AG04450 (cell line): ENCODE results near the gene JMJD8. TPM values are rescaled to one million over a fixed set of nuclear protein-coding genes. Genes with fewer than 3 reads are reported as not detected.
A peak's percentile ranks its signal among the peaks of the same experiment; 100 is the strongest.

Source experiments
- CTCF ChIA-PET: fragments of 300-600, 350-600 bp; formaldehyde crosslinking; extraction: SDS; loops from one replicate; lab custom pipeline; 2022; ENCODE audit warnings: antibody characterized with exemption, inconsistent platforms; lab: Charles Lee
- POLR2A ChIA-PET: fragments of 350-600 bp; formaldehyde crosslinking; extraction: SDS; loops from one replicate; lab custom pipeline; 2021; ENCODE audit warnings: antibody characterized with exemption, inconsistent platforms; lab: Yijun Ruan, JAX
- DNase-seq: peaks from one replicate; pipeline ENCODE4 v3.0.0-alpha.2; 2011; ENCODE audit warnings: low read depth, low spot score
- H3K27ac ChIP-seq: one replicate; pipeline ENCODE4 v1.5.1; 2012; ENCODE audit warnings: low read depth, low read length, control low read depth
- H3K27me3 ChIP-seq: one replicate; pipeline ENCODE4 v1.6.0; 2012; ENCODE audit warnings: low read length; ENCODE audit not compliant: control insufficient read depth, insufficient read depth
- H3K4me3 ChIP-seq: 2 replicates; pipeline ENCODE4 v1.5.1; 2011; ENCODE audit warnings: mild to moderate bottlenecking, low read depth, low read length, control low read depth
- H3K9me3 ChIP-seq: 2 replicates; pipeline ENCODE4 v1.5.1; 2012; ENCODE audit warnings: low read length; ENCODE audit not compliant: control insufficient read depth, insufficient read depth
- CTCF ChIP-seq: IDR thresholded peaks from 2 replicates; pipeline ENCODE4 v1.5.1; 2011; ENCODE audit warnings: low read depth, low read length, control low read depth, inconsistent platforms
- polyA plus RNA-seq: library from polyadenylated mRNA; depleted of rRNA; stranded (reverse); fragments of >200 nt; gene quantifications from 2 replicates; pipeline ENCODE4 v1.2.3, GENCODE V29; 2011

Gene JMJD8
- polyA plus RNA-seq, 1 experiment = 33.1 TPM

DNA sequence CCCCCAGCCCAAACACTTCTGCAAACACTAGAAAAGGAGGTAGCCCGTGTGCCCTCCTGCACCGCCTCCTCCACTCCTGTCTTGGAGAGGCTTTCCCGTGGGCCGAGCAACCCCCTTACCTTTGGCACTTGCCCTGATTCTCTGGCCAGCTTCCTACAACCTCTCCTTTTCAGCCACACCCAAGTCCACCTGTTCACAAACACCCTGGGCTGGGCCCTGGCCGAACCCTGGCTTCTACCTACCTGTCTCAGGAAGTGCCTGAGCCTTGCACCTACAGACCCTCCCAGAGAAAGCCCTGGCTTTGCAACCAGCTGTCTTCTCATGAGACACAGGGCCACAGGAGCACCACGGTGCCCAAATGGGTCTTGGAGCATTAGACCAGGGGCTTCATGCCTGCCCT lies 34.8 kb upstream of the JMJD8 start:
- Histone ChIP-seq H3K27ac (no peak overlapping the region), H3K4me3 (no peak overlapping the region), H3K9me3 (no peaks in the 10 kb centered on the region; the same call in 1 of the 2 replicates), H3K27me3 (no peaks in the 10 kb centered on the region)
- ChIA-PET CTCF (interaction anchor here (1.4 kb wide), 1 partner anchor 8 kb away, joined by 3 read pairs; no protein-coding TSS in a partner anchor), POLR2A (no interaction called here)
- TF ChIP-seq CTCF = no peak
- DNase-seq = no peak

- no peak overlapping the region for H3K27ac ChIP-seq
- H3K9me3 ChIP-seq = no peaks in the 10 kb centered on the region; the same call in 1 of the 2 replicates
- no peak overlapping the region for H3K4me3 ChIP-seq
- no peak for TF ChIP-seq CTCF
- ChIA-PET POLR2A (no interaction called here), CTCF (interaction anchor here (0.5 kb wide), 1 partner anchor 9 kb away, joined by 3 read pairs; no protein-coding TSS in a partner anchor)
- H3K27me3 ChIP-seq = no peaks in the 10 kb centered on the region
- no peak for DNase-seq
These were observed 34.3 kb upstream of the JMJD8 start for GRCh38 chr16:718389-718788.

DNA sequence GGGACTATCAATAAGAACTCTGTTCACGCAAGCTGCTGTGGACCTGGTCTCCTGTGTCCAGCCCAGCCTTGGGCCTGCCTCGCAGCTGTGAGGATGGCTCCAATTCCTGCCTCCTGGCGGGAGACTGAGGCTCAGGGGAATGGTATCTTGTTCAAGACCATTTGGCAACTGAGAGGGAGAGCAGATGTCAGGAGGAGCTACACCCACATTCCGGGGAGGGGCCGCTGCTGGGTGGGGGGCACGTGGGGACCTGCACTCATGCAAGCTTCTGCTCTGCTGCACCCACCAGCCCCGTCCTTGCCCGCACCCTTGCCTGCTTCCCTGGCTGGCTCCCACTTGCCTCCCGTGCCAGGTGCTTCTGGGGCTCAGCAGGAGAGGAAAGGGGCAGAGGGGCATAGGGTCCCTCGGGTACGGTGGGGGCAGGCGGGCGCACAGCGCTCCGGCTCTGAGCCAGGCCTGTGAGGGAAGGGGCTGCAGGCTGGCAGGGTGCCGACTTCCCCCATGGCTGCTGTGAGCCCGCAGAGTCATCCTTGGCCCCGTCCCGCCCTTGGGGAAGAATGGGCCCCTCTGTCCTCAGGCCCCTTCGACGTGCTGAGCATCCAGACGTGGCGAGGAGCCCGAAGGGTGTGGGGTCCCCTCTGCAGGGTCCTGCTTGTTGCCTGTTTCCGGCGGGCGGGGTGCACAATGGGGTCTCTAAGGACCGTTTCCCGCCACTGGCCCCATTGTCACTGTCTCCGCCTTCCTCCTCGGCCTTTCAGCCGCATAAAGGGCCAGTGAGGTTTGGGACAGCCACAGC lies 33.5 kb upstream of the JMJD8 start:
- no peak overlapping the region for H3K4me3 ChIP-seq
- no peak for TF ChIP-seq CTCF
- ChIA-PET CTCF (interaction anchor here (0.5 to 0.8 kb wide), 2 partner anchors 8 to 338 kb away, joined by 3 to 4 read pairs; no protein-coding TSS in a partner anchor), POLR2A (no interaction called here)
- H3K9me3 ChIP-seq = no peaks in the 10 kb centered on the region; the same call in 1 of the 2 replicates
- no peak overlapping the region for H3K27ac ChIP-seq
- DNase-seq = no peak
- H3K27me3 ChIP-seq = no peaks in the 10 kb centered on the region

DNA sequence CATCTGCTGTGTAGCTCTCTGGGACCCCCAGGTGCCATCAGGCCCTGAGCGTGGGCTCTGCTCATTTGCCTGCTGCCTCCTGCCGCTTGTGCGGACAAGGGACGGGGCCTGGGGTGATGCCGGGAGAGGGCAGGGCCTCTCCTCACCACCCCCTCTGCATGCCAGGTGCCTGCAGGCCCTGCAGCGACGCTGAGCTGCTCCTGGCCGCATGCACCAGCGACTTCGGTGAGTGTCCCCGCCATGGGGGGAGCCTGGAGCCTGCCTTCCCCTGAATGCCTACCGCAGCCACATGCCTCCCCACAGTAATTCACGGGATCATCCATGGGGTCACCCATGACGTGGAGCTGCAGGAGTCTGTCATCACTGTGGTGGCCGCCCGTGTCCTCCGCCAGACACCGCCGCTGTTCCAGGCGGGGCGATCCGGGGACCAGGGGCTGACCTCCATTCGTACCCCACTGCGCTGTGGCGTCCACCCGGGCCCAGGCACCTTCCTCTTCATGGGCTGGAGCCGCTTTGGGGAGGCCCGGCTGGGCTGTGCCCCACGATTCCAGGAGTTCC lies 32.7 kb upstream of the JMJD8 start:
- CTCF ChIA-PET = interaction anchor here (0.8 to 1.3 kb wide), 3 partner anchors 9 to 340 kb away, joined by 4 to 6 read pairs (median 5); no protein-coding TSS in a partner anchor
- Histone ChIP-seq H3K9me3 (no peaks in the 10 kb centered on the region; the same call in 1 of the 2 replicates), H3K27me3 (no peaks in the 10 kb centered on the region), H3K27ac (no peak overlapping the region), H3K4me3 (no peak overlapping the region)
- DNase-seq = no peak
- POLR2A ChIA-PET = no interaction called here
- no peak for TF ChIP-seq CTCF

DNA sequence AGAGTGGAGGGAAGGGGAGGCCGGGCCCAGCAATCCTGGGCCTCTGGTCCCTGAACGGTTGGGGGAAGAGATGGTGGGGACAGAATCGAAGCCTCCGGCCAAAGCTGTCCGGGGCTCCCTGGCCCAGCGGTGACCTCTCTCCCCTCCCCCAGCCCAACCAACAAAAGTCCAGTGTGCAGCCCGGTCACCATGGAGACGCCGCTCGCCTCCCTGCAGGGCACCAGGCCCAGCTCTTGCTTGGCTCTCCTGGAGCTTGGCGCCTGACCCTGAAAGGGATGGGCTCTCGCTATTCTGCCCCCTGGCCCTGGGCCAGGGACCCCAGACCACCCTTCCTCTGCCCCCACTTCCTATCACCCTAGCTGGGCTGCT lies 32.0 kb upstream of the JMJD8 start:
- DNase-seq = no peak
- H3K27ac ChIP-seq = no peak overlapping the region
- H3K4me3 ChIP-seq = peak overlapping the region; percentile 53
- POLR2A ChIA-PET = interaction anchor here (0.5 kb wide), 1 partner anchor 299 kb away, joined by 5 read pairs; no protein-coding TSS in a partner anchor
- CTCF ChIA-PET = interaction anchor here (0.6 to 1.3 kb wide), 8 partner anchors 9 to 340 kb away, joined by 3 to 6 read pairs (median 3); partner anchors contain the start of genes CHTF18 and RPUSD1
- no peaks in the 10 kb centered on the region; the same call in 1 of the 2 replicates for H3K9me3 ChIP-seq
- H3K27me3 ChIP-seq = no peaks in the 10 kb centered on the region
- no peak for TF ChIP-seq CTCF
